Stimulated activated naive B cell treated with anti-CD40 and anti-IgM and Interleukin-4, amounts not matched to agents 10 μg/mL and 1 μg/mL and 100 μg/mL, for 72 hours (primary cell): ENCODE data around the gene DOCK3.

Experiments
- ATAC-seq, 2 donors: fragments of 150-1000 bp; cut with Tn5 transposase; replicated peaks; 2 replicates each; pipeline ENCODE4 v1.10.0; 2021; ENCODE audit warnings: moderate library complexity in 1 of 2
- DNase-seq: peaks from one replicate; pipeline ENCODE4 v3.0.0; 2021
- H3K27ac Mint-ChIP-seq: one replicate; pipeline ENCODE4 v1.8.0; 2022; ENCODE audit warnings: mild to moderate bottlenecking, mixed read lengths
- H3K27me3 Mint-ChIP-seq, 2 donors: one replicate each; pipeline ENCODE4 v1.8.0; 2022; ENCODE audit warnings: mixed read lengths in 2 of 2
- H3K36me3 Mint-ChIP-seq, 2 donors: one replicate each; pipeline ENCODE4 v1.8.0; 2022; ENCODE audit warnings: mixed read lengths in 2 of 2, mild to moderate bottlenecking in 1 of 2
- H3K4me1 Mint-ChIP-seq, 2 donors: one replicate each; pipeline ENCODE4 v1.8.0; 2022; ENCODE audit warnings: mixed read lengths in 2 of 2, mild to moderate bottlenecking in 1 of 2
- H3K4me3 Mint-ChIP-seq, 2 donors: one replicate each; pipeline ENCODE4 v1.8.0; 2022; ENCODE audit warnings: mild to moderate bottlenecking in 2 of 2, mixed read lengths in 2 of 2, moderate library complexity in 1 of 2
- H3K9me3 Mint-ChIP-seq, 2 donors: one replicate each; pipeline ENCODE4 v1.8.0; 2022; ENCODE audit warnings: mixed read lengths in 2 of 2, mild to moderate bottlenecking in 1 of 2

The DOCK3 gene

DNA sequence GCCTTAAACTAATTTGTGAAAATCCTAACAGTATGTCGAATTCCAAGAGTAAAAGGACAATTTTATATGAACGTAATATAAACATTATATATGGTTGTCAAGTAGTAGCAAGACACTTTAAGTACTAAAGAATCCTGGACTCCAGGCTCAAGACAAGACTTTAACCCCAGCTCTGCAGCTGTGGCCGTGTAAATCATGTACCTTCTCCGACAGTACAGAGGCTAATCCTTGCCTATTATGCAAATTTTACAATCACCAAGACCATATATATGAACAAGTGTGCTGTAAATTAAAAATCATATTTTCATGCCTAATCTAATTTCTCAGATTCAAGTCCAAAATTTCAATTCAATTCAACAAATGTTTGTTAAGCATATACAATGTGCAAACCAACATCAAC is 752.2 kb downstream of the DOCK3 start:
- Mint-ChIP-seq H3K4me1 (no peaks in the 10 kb centered on the region), H3K36me3 (peaks cover 34% of the 10 kb centered on the region in 2 donors), H3K27ac (no peak overlapping the region), H3K27me3 (no peaks in the 10 kb centered on the region), H3K4me3 (no peak overlapping the region), H3K9me3 (no peaks in the 10 kb centered on the region)
- DNase-seq (no peak), ATAC-seq (no peak)

GRCh38 chr3:51429138-51429537 is 754.4 kb downstream of the DOCK3 start:
- Mint-ChIP-seq H3K27me3 (no peaks in the 10 kb centered on the region), H3K4me3 (no peak overlapping the region), H3K36me3 (peaks cover 30 to 31% of the 10 kb centered on the region in 2 donors), H3K9me3 (no peaks in the 10 kb centered on the region), H3K4me1 (no peaks in the 10 kb centered on the region), H3K27ac (no peak overlapping the region)
- DNase-seq: no peak
- no peak for ATAC-seq
